Activated naive CD8-positive, alpha-beta T cell treated with anti-CD3 and anti-CD28 coated beads, Interleukin-2, amount 50 U/mL, for 16 hours (primary cell): ENCODE data around the gene SEZ6.

Experiments
- DNase-seq: peaks from one replicate; pipeline ENCODE4 v3.0.0-alpha.2; 2020; ENCODE audit warnings: low read depth, low spot score

The SEZ6 gene

GRCh38 chr17:28974451-28974850, 31.4 kb downstream of the SEZ6 start:
- no peak for DNase-seq

GRCh38 chr17:28973425-28973824, 32.4 kb downstream of the SEZ6 start:
- DNase-seq = no peak

GRCh38 chr17:28972437-28972836, 33.4 kb downstream of the SEZ6 start:
- DNase-seq = no peak

- no peak for DNase-seq
Observed at GRCh38 chr17:28970879-28971278, 35.0 kb downstream of the SEZ6 start.

GRCh38 chr17:28969706-28970393, 36.0 kb downstream of the SEZ6 start:
- DNase-seq = no peak

GRCh38 chr17:28968914-28969295, 36.9 kb downstream of the SEZ6 start:
- DNase-seq = no peak

GRCh38 chr17:28968231-28968913, 37.5 kb downstream of the SEZ6 start:
- no peak for DNase-seq

- DNase-seq = no peak
Observed at GRCh38 chr17:28967221-28968135, 38.4 kb downstream of the SEZ6 start.

- no peak for DNase-seq
Observed at GRCh38 chr17:28963841-28964240, 42.0 kb downstream of the SEZ6 start.

- no peak for DNase-seq
Observed at GRCh38 chr17:28963055-28963611, 42.7 kb downstream of the SEZ6 start.

- DNase-seq = no peak
Observed at GRCh38 chr17:28961391-28961790, 44.4 kb downstream of the SEZ6 start.

GRCh38 chr17:28960256-28961061, 45.4 kb downstream of the SEZ6 start:
- DNase-seq = no peak

GRCh38 chr17:28959471-28959871, 46.4 kb downstream of the SEZ6 start:
- DNase-seq = no peak

GRCh38 chr17:28958820-28959455, 46.9 kb downstream of the SEZ6 start:
- DNase-seq = no peak

- DNase-seq = no peak
Observed at GRCh38 chr17:28957992-28958355, 47.9 kb downstream of the SEZ6 start.

- DNase-seq = no peak
Observed at GRCh38 chr17:28957277-28957991, 48.4 kb downstream of the SEZ6 start.

- DNase-seq = no peak
Observed at GRCh38 chr17:28956861-28957260, 49.0 kb downstream of the SEZ6 start.

- no peak for DNase-seq
Observed at GRCh38 chr17:28956112-28956511, 49.7 kb downstream of the SEZ6 start.

GRCh38 chr17:28955408-28955807, 50.4 kb downstream of the SEZ6 start:
- DNase-seq = no peak

- no peak for DNase-seq
Observed at GRCh38 chr17:28954886-28955285, 50.9 kb downstream of the SEZ6 start.
